IMR-90 (cell line): ENCODE measurements around the gene NLRC5.
"Not testable (repeated sequence)": the region's sequence is repeated elsewhere in the genome, so short reads cannot be mapped to it uniquely, and the experiment has no call there.

Experiments used
- CTCF ChIP-seq: conservative IDR thresholded peaks from 2 replicates; pipeline ENCODE4 v1.5.1; 2012; ENCODE audit warnings: mild to moderate bottlenecking, low read depth, low read length, improper control_type of control experiment
- ELK1 ChIP-seq: fragments of 150-350 bp; IDR thresholded peaks from 2 replicates; pipeline ENCODE4 v1.6.1; 2016; ENCODE audit warnings: low read depth, mild to moderate bottlenecking, low read length, moderate library complexity, borderline replicate concordance
- POLR2A ChIP-seq: IDR thresholded peaks from 2 replicates; pipeline ENCODE4 v1.6.1; 2012; ENCODE audit warnings: mild to moderate bottlenecking, low read depth, low read length
- RFX5 ChIP-seq: IDR thresholded peaks from 2 replicates; pipeline ENCODE4 v1.8.0; 2012; ENCODE audit warnings: low read depth, mild to moderate bottlenecking, low read length, moderate library complexity

DNA sequence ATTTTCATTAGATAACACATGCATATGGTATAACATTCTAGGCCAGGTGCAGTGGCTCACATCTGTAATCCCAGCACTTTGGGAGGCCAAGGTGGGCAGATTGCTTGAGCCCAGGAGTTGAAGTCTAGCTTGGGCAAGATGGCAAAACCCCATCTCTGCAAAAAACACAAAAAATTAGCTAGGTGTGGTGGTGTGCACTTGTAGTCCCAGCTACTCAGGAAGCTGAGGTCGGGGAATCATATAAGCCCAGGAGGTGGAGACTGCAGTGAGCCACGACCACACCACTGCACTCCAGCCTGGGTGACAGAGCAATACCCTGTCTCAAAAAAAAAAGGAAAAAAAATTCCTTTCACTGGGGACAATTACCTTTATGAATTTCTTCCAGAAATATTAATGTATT is 16.2 kb downstream of the NLRC5 start:
- not testable (repeated sequence) for TF ChIP-seq CTCF, POLR2A, ELK1, RFX5
